C4-2B (cell line): ENCODE results near the gene AIFM2.

Experiments
- ZFX ChIP-seq: fragments of 450-650 bp; IDR thresholded peaks from 2 replicates; pipeline ENCODE4 v1.6.1; 2017
- TF ChIP-seq, protein P1 (sequence below): fragments of 450-650 bp; conservative IDR thresholded peaks from 2 replicates; pipeline ENCODE4 v1.5.1; 2017; ENCODE audit warnings: mild to moderate bottlenecking

DNA sequence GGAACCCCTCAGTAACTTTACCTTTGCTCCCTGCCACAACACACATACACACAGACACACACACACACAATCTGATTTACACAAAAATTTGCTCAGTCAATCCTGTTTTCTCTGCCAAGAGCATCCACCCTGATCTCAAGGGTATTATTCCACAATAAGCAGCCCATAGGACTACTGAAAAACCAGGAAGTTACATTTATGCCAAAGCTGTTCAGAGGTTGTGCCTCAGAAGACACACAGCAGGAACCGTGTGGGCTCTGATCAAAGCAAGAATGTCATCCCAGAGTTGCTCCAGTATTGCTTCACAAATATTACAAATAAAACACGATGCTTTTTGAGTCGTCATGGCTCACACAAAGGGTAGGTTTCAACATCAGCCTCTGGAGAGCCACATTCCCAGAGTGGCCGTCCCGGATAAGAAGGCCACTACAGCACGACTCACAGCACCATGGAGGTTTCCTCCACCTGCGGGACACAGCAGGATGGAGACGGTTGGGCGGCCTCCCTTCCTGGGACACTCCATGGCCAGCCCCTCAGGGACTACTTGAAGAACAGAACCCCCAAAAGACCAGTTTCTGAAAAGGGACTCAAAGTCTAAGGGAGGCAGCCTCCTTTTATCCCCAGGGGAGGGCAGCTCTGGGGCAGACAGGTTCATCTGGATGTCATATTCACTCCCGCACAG, 1.6 kb downstream of the AIFM2 start:
- TF ChIP-seq, protein P1, sequence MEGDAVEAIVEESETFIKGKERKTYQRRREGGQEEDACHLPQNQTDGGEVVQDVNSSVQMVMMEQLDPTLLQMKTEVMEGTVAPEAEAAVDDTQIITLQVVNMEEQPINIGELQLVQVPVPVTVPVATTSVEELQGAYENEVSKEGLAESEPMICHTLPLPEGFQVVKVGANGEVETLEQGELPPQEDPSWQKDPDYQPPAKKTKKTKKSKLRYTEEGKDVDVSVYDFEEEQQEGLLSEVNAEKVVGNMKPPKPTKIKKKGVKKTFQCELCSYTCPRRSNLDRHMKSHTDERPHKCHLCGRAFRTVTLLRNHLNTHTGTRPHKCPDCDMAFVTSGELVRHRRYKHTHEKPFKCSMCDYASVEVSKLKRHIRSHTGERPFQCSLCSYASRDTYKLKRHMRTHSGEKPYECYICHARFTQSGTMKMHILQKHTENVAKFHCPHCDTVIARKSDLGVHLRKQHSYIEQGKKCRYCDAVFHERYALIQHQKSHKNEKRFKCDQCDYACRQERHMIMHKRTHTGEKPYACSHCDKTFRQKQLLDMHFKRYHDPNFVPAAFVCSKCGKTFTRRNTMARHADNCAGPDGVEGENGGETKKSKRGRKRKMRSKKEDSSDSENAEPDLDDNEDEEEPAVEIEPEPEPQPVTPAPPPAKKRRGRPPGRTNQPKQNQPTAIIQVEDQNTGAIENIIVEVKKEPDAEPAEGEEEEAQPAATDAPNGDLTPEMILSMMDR, result no peak
- no peak for TF ChIP-seq ZFX
